Putamen (tissue), 1 donor: ENCODE results near the gene JAKMIP2.

Experiments
- DNase-seq: peaks from one replicate; pipeline ENCODE4 v3.0.0-alpha.2; 2016; ENCODE audit warnings: low spot score

The JAKMIP2 gene

GRCh38 chr5:147694772-147695171 is 87.8 kb downstream of the JAKMIP2 start:
- DNase-seq = no peak

GRCh38 chr5:147693233-147693632 is 89.3 kb downstream of the JAKMIP2 start:
- DNase-seq = no peak

- DNase-seq = no peak
Observed at GRCh38 chr5:147691130-147691529, 91.4 kb downstream of the JAKMIP2 start.

GRCh38 chr5:147690595-147690994 is 91.9 kb downstream of the JAKMIP2 start:
- no peak for DNase-seq

GRCh38 chr5:147689426-147689825 is 93.1 kb downstream of the JAKMIP2 start:
- no peak for DNase-seq

- peak; percentile 34 for DNase-seq
Observed at GRCh38 chr5:147688656-147689356, 93.7 kb downstream of the JAKMIP2 start.

- DNase-seq = no peak
Observed at GRCh38 chr5:147687118-147687517, 95.4 kb downstream of the JAKMIP2 start.

- DNase-seq = no peak
Observed at GRCh38 chr5:147686421-147686820, 96.1 kb downstream of the JAKMIP2 start.

GRCh38 chr5:147685993-147686392 is 96.5 kb downstream of the JAKMIP2 start:
- peak; percentile 26 for DNase-seq

GRCh38 chr5:147675168-147675567 is 107.4 kb downstream of the JAKMIP2 start:
- DNase-seq = no peak

- no peak for DNase-seq
Observed at GRCh38 chr5:147674411-147674810, 108.1 kb downstream of the JAKMIP2 start.

GRCh38 chr5:147673791-147674190 is 108.7 kb downstream of the JAKMIP2 start:
- DNase-seq = no peak

GRCh38 chr5:147673266-147673665 is 109.3 kb downstream of the JAKMIP2 start:
- DNase-seq = peak; percentile 19

- no peak for DNase-seq
Observed at GRCh38 chr5:147671365-147671764, 111.2 kb downstream of the JAKMIP2 start.

GRCh38 chr5:147670815-147671214 is 111.7 kb downstream of the JAKMIP2 start:
- no peak for DNase-seq

GRCh38 chr5:147669169-147669869 is 113.2 kb downstream of the JAKMIP2 start:
- peak; percentile 20 for DNase-seq

GRCh38 chr5:147668385-147668784 is 114.1 kb downstream of the JAKMIP2 start:
- no peak for DNase-seq

- no peak for DNase-seq
Observed at GRCh38 chr5:147667363-147667762, 115.2 kb downstream of the JAKMIP2 start.

GRCh38 chr5:147666419-147666818 is 116.1 kb downstream of the JAKMIP2 start:
- DNase-seq = no peak

GRCh38 chr5:147661541-147661940 is 121.0 kb downstream of the JAKMIP2 start:
- DNase-seq = peak; percentile 25

GRCh38 chr5:147659166-147659929 is 123.2 kb downstream of the JAKMIP2 start:
- no peak for DNase-seq

GRCh38 chr5:147658293-147658932 is 124.1 kb downstream of the JAKMIP2 start:
- DNase-seq = no peak
